Middle frontal gyrus (tissue), 1 donor: ENCODE results near the gene NOTCH2.
"Not testable (repeated sequence)": the region's sequence is repeated elsewhere in the genome, so short reads cannot be mapped to it uniquely, and the experiment has no call there.

Source experiments
- DNase-seq: peaks from one replicate; pipeline ENCODE4 v3.0.0-alpha.2; 2015; ENCODE audit warnings: low spot score; ENCODE audit errors: extremely low spot score

NOTCH2 gene

DNA sequence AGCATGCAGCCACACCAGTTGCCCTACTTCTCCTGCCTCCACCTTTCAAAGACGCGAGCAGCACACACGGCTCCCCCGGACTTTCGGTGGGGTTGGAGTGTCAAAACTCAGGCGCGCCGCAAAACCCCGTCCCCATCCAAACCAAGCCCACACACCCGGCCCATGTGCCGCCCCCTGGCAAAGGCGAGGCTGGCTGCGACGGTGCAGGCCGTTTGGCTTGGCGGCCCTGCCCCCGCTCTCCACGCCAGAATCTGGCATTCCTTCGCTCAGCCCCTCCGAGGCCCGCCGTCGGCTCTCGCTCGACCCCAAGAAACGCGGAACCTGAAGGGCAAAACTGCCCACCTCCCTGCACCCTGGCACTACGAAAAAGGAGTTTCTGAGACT lies 787 bp downstream of the NOTCH2 start:
- not testable (repeated sequence) for DNase-seq

DNA sequence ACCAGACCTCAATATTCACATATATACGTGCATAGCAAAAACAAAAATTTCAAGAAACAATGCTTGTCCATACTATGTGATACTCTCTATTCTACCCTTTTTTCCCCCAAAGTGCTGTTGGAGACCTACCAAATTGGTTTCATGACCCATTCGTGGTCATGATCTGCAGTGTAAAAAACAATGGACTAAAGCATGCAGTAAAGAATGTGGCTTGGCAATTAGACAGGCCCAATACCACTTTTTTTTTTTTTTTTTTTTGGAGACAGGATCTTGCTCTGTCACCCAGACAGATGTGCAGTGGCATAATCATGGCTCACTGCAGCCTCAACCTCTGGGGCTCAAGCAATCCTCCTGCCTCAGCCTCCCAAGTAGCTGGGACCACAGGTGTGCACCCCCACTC lies 21.3 kb downstream of the NOTCH2 start:
- not testable (repeated sequence) for DNase-seq

- not testable (repeated sequence) for DNase-seq
These were observed 27.7 kb downstream of the NOTCH2 start for GRCh38 chr1:120041771-120042170.

DNA sequence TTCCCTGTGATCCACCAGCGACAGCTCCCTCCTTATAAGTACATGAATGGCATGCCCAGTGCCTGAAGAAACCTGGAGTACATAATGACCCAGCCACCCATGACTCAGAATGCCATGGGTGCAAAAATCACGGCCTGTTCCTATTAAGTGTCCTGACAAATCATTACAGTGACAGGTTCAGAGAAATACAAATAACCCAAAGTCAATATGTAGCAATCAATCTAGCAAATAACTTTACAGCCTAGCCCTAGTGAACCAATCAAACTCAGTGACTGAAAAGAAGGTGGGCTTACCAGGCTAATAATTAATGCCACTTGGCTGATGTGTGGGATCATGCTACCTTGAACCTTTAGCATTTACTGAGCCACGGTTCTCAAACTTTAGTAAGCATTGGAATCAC lies 37.2 kb downstream of the NOTCH2 start:
- DNase-seq: not testable (repeated sequence)

- not testable (repeated sequence) for DNase-seq
These were observed 45.7 kb downstream of the NOTCH2 start for GRCh38 chr1:120023791-120024190.

GRCh38 chr1:120014978-120015377 lies 54.5 kb downstream of the NOTCH2 start:
- not testable (repeated sequence) for DNase-seq

DNA sequence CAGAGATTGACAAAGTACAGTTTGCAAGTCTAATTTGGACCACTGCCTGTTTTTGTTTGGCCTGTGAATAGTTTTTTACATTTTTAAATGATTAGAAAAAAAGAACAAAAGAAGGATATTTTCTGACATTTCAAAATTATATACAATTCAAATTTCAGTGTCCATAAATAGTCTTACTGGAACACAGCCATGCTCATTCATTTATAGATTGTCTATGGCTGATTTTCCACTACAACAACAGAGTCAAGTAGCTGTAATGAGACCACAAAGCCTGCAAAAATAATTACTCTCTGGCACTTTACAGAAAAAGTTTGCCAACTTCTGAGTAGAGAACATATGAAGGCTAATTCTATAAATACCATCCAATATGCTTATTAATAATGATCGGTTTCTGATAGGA lies 61.1 kb downstream of the NOTCH2 start:
- not testable (repeated sequence) for DNase-seq

DNA sequence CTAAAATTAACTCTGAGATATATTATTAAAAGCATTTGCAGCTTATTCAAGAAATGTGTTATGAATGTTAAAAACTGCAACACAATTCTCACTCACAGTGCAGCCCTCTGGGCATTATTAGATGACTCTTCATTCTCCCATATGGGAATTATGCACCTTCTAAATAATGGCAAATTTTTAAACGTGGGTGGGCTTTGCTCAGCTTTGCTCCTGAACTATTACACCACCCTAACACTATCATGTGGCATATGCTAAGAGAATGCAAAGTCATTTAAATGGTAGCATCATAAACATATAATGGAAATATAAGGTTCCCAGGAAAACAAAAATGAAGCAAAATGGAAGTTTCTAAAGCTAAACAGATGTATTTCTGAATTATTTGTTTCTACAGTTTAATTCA lies 61.6 kb downstream of the NOTCH2 start:
- DNase-seq: not testable (repeated sequence)

- not testable (repeated sequence) for DNase-seq
These were observed 68.4 kb downstream of the NOTCH2 start for GRCh38 chr1:120001035-120001434.

GRCh38 chr1:119996731-119997312 lies 72.6 kb downstream of the NOTCH2 start:
- not testable (repeated sequence) for DNase-seq

GRCh38 chr1:119995975-119996374 lies 73.5 kb downstream of the NOTCH2 start:
- DNase-seq: not testable (repeated sequence)

- no peak for DNase-seq
These were observed 81.0 kb downstream of the NOTCH2 start for GRCh38 chr1:119988306-119989062.

- DNase-seq: no peak
These were observed 81.8 kb downstream of the NOTCH2 start for GRCh38 chr1:119987686-119988085.

DNA sequence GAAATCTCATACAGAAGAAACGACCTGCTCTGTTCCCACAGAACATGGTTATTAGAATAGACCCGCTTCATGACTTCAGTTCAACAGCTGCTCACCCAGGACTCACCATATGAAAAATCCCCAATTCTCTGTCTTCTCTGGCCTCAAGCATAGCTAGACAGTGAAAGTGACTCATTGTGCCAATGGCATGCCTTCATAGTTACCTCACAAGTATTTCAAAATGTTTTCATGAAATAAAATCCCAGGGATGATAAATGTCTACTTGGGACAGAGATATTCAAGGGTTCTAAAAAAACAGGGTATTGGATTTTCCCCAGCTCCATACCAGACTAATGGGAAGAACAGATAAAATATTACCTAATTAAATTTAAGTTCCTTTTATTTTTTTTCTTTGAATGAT lies 82.3 kb downstream of the NOTCH2 start:
- DNase-seq: no peak

DNA sequence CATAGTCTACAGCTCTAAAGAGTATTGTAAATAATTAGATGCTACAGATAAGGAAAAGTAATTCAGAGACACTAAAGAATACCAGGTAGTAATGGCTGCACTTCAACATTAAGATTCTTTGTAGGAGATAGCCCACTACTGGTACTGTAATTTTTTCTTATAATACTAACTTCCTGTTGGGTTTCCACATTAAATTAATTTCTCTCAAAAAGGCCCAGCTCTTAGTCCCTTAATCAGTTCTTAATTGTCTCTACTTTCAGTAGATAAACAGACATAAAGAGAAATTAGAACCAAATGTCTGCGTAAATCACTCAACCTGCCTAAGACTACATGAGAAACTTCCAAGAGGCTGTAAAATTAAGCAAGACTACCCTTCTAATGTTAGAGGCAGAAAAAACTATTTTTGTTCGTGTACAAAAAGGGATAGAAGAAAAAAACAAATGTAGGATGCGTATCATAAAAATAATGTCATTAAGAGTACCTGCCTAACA lies 83.4 kb downstream of the NOTCH2 start:
- DNase-seq: no peak

DNA sequence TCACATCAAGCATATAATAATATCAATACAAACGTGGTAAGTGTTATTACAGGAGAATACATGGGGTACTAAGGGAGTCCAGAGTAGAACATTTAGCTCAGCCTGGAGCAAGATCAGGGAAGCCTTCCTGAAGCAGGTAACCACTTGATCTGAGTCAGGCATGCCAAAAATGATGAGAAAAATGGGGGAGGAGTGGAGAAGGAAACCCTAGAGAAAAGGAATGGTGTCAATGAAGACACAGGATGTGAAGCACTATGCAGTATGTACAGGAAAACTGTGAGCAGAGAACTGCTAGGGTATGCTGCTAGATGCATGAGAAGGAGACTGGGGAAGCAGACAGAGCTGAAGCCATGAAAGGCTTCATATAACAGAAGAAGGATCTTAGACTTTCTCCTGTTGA lies 84.7 kb downstream of the NOTCH2 start:
- DNase-seq: no peak

DNA sequence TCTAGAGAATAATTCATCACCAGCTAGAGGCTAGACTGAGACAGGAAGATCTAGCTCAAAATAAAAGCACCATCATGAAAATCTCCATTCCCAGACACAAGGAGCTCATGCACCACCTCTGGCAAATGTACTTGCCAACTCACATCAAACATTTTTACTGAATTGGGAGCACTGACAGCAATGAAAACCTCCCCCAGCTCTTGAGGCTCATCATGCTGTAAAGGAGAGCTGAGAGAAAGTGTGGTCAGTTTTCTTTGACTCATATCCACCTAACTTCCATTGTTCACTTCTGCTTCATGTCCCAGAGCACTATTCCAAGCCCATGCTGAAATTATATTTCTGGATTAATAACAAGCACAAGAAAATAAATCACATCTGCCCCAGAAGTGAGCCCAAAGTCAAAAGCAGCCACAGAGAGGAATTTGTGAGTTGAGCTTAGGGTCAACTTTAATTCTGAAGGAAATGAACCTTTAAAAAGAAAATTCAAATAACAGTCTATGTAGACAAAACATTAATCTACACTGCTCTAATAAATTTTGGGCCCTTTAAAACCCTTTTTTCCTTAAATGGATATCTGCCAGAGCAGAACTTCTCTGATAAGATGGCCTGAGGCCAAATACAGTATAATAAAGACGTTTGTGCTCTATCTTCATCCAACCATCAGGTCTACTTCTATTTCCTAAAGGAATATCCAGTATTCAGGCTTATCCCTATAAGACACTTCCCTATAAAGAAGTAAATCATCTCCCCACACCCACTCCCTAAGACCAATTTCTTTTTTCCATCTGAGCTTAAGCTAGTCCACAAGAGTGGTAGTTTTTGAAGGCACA lies 87.3 kb downstream of the NOTCH2 start:
- no peak for DNase-seq

DNA sequence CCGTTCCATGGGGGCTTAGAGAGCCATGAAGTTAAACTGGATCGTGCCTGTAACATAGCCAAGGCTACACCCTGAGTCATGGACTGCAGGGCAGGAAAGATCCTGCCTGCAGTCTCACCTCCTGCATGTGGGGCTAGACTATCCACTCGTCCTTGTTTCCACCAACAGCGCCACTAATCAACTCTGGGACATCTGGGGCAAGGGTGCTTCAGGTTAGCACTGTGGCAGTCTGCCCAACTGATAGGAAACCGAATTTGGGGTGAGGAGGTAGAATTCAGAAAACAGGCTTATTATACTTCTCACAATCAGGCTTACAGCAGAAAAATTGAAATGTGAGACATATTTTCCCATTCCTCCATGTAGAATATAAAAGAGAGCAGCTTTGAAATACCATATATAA lies 88.0 kb downstream of the NOTCH2 start:
- no peak for DNase-seq

DNA sequence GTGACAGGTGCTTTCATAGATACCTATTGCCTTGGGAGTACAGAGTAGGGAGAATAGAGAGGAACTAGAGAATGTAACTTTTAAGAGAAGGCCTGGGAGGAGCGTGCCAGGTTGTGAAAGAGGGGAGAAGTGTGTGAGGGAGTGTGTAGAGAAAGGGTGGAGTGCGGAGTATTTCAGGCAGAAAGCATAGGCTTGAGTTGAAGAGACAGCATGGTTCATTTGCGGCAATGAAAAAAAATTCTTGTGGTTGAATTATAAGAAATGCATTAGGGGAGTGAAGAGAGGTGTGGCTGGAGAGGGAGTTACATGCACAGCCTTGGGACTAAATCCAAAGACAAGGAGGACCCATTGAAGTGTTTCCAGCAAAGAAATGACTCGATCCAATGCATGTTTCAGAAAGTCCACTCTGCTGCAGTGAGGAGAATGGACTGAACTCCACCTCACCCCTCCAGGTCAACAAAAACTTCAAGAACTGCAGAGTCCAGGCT lies 91.4 kb downstream of the NOTCH2 start:
- no peak for DNase-seq

DNA sequence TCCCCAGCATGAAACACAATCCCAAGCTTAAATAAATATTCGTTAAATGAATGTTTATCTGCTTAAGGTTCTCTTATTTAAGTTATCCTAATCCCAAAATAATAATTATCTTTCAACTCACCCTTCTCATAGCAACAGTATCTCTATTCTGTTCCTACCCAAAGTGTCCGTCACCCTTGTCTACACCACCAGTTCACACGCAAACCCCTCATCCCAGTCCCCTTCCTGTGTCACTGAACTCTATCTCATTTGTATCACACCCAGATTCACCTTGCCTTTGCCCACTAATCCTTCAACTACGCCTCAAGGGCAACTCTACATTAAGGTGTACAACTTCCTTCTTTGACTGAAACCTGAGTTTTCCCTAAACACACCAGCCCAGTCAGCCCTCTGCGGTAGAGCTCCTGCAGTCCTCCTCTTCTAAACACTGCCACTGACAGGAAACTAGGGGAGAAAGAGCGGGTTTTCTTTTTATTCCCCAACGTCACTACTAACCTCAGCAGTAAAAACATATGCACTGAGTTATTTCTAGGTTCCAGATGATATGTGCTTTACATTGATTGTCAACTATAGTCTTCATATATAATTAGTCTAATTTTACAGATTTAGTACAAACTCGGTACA lies 92.2 kb downstream of the NOTCH2 start:
- DNase-seq: not testable (repeated sequence)

DNA sequence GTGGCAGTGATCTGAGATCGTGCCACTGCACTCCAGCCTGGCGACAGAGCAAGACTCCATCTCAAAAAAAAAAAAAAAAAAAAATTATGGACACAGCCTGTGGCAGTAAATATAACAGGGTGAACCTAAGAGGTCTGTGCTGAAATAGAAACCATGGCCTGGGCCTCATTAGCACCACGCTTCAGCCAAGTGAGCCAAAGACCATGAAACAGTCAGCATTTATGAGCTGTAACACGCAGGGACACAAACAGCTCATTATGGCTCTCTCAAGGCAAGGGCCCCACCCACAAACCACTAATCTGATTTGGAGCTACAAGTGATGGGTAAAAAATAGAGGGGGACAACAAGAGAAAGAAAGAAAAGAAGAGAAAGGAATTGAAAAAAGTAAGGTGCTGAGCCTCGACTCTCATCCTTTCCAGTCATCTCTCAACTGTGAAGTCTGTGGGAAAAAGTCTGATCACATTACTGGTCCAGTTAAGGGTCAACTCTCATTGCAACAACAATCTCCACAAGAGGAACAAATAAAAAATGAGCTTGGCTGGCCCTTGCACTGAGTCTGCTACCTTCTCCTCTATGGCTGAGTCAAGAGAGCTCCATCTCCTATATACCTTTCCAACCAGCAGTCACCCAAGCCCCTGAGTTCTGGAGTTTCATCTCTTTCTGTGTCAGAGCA lies 93.7 kb downstream of the NOTCH2 start:
- DNase-seq: not testable (repeated sequence)
